Fibroblast of lung (primary cell): ENCODE results near the gene FBLN2. TPM values are rescaled to one million over a fixed set of nuclear protein-coding genes. Genes with fewer than 3 reads are reported as not detected.

Source experiments
- DNase-seq, 2 donors: peaks; one replicate each; pipeline versions ENCODE4 v3.0.0 to v3.0.0-alpha.2; 2010; ENCODE audit warnings: low read depth in 2 of 2
- H2AFZ ChIP-seq: 2 replicates; pipeline ENCODE4 v1.5.1; 2012; ENCODE audit warnings: low read length, control low read depth, inconsistent platforms
- H3K27ac ChIP-seq: 2 replicates; pipeline ENCODE4 v1.5.1; 2011; ENCODE audit warnings: low read length, control low read depth; ENCODE audit not compliant: insufficient read depth
- H3K27me3 ChIP-seq: 2 replicates; pipeline ENCODE4 v1.5.1; 2011; ENCODE audit warnings: mild to moderate bottlenecking, low read length; ENCODE audit not compliant: control insufficient read depth, insufficient read depth
- H3K36me3 ChIP-seq: 2 replicates; pipeline ENCODE4 v1.5.1; 2011; ENCODE audit warnings: low read length; ENCODE audit not compliant: control insufficient read depth, insufficient read depth
- H3K4me1 ChIP-seq: 2 replicates; pipeline ENCODE4 v1.5.1; 2011; ENCODE audit warnings: low read length; ENCODE audit not compliant: control insufficient read depth, insufficient read depth; ENCODE audit errors: extremely low read depth
- H3K4me2 ChIP-seq: 2 replicates; pipeline ENCODE4 v1.5.1; 2011; ENCODE audit warnings: low read length, control low read depth; ENCODE audit not compliant: insufficient read depth; ENCODE audit errors: extremely low read depth
- H3K4me3 ChIP-seq, 4 experiments: fragments of 200-600 bp in 1 of 4; sonication (generic) in 1 of 4; replicated peaks in 1 of 4; 2 replicates each; pipeline ENCODE4 v1.5.1; 2011 to 2016; ENCODE audit warnings: low read length in 4 of 4, low read depth in 3 of 4, mild to moderate bottlenecking in 3 of 4, control low read depth in 2 of 4, inconsistent platforms in 1 of 4, mixed read lengths in 1 of 4; ENCODE audit not compliant: insufficient read depth in 1 of 4; ENCODE audit errors: control extremely low read depth in 1 of 4
- H3K79me2 ChIP-seq: 2 replicates; pipeline ENCODE4 v1.5.1; 2012; ENCODE audit warnings: mild to moderate bottlenecking, low read length, inconsistent platforms; ENCODE audit not compliant: control insufficient read depth, insufficient read depth
- H3K9ac ChIP-seq: 2 replicates; pipeline ENCODE4 v1.5.1; 2011; ENCODE audit warnings: mild to moderate bottlenecking, low read length, control low read depth; ENCODE audit not compliant: insufficient read depth
- H3K9me3 ChIP-seq: 2 replicates; pipeline ENCODE4 v1.5.1; 2012; ENCODE audit warnings: low read depth, low read length; ENCODE audit not compliant: control insufficient read depth, insufficient read depth
- H4K20me1 ChIP-seq: 2 replicates; pipeline ENCODE4 v1.5.1; 2011; ENCODE audit warnings: low read length; ENCODE audit not compliant: control insufficient read depth, insufficient read depth; ENCODE audit errors: extremely low read depth
- EZH2 ChIP-seq: IDR thresholded peaks from 2 replicates; pipeline ENCODE4 v1.5.1; 2012; ENCODE audit warnings: low read length, control low read depth, mild to moderate bottlenecking; ENCODE audit errors: missing control alignments
- polyA plus RNA-seq, 2 donors: library from polyadenylated mRNA; depleted of rRNA in 1 of 2; stranded (reverse) in 1 of 2; unstranded in 1 of 2; fragments of >200 nt; gene quantifications; 2 replicates each; pipeline ENCODE4 v1.2.1, GENCODE V29; 2011 to 2012; ENCODE audit warnings: missing spikeins in 1 of 2
- total RNA-seq: library from RNA; depleted of rRNA; stranded (reverse); fragments of >200 nt; gene quantifications from 2 replicates; pipeline ENCODE4 v1.2.1, GENCODE V29; 2014
- TF ChIP-seq, protein P1 (sequence below), 2 donors: IDR thresholded peaks in 1 of 2; conservative IDR thresholded peaks in 1 of 2; 1 replicate in 1 of 2; 2 replicates in 1 of 2; pipeline ENCODE4 v1.5.1; 2011 to 2012; ENCODE audit warnings: low read length in 2 of 2, control low read depth in 1 of 2, inconsistent platforms in 1 of 2, low read depth in 1 of 2, mild to moderate bottlenecking in 1 of 2

FBLN2 gene
- total and polyA plus RNA-seq, 2 donors (not counting 1 experiment from before 2014, with no cell fraction given): 25.4 to 138 TPM

GRCh38 chr3:13623101-13623654 is 74.3 kb downstream of the FBLN2 start:
- Histone ChIP-seq H3K36me3 (no peaks in the 10 kb centered on the region), H3K4me1 (no peaks in the 10 kb centered on the region), H3K9ac (no peak overlapping the region), H3K27ac (no peak overlapping the region), H3K79me2 (no peaks in the 10 kb centered on the region), H3K4me2 (no peak overlapping the region), H3K4me3 (no peak overlapping the region), H3K27me3 (no peaks in the 10 kb centered on the region), H2AFZ (no peak overlapping the region), H3K9me3 (no peaks in the 10 kb centered on the region), H4K20me1 (no peaks in the 10 kb centered on the region)
- peak in 1 of 2 donors; percentile 54 for DNase-seq
- TF ChIP-seq EZH2: no peak
- TF ChIP-seq, protein P1, sequence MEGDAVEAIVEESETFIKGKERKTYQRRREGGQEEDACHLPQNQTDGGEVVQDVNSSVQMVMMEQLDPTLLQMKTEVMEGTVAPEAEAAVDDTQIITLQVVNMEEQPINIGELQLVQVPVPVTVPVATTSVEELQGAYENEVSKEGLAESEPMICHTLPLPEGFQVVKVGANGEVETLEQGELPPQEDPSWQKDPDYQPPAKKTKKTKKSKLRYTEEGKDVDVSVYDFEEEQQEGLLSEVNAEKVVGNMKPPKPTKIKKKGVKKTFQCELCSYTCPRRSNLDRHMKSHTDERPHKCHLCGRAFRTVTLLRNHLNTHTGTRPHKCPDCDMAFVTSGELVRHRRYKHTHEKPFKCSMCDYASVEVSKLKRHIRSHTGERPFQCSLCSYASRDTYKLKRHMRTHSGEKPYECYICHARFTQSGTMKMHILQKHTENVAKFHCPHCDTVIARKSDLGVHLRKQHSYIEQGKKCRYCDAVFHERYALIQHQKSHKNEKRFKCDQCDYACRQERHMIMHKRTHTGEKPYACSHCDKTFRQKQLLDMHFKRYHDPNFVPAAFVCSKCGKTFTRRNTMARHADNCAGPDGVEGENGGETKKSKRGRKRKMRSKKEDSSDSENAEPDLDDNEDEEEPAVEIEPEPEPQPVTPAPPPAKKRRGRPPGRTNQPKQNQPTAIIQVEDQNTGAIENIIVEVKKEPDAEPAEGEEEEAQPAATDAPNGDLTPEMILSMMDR (conservative IDR thresholded peaks at IDR 0.05 in 1 of 2, IDR thresholded peaks at IDR 0.05 in 1 of 2; ENCODE audit: low read depth in 1 of 2, low read length in 2 of 2): no peak

GRCh38 chr3:13624021-13624420 is 75.1 kb downstream of the FBLN2 start:
- H4K20me1 ChIP-seq: no peaks in the 10 kb centered on the region
- no peak overlapping the region for H3K27ac ChIP-seq
- no peaks in the 10 kb centered on the region for H3K9me3 ChIP-seq
- H3K27me3 ChIP-seq: no peaks in the 10 kb centered on the region
- H3K4me2 ChIP-seq: no peak overlapping the region
- TF ChIP-seq, protein P1 (conservative IDR thresholded peaks at IDR 0.05 in 1 of 2, IDR thresholded peaks at IDR 0.05 in 1 of 2; ENCODE audit: low read depth in 1 of 2, low read length in 2 of 2): no peak
- TF ChIP-seq EZH2: no peak
- no peaks in the 10 kb centered on the region for H3K4me1 ChIP-seq
- no peaks in the 10 kb centered on the region for H3K79me2 ChIP-seq
- no peak overlapping the region for H3K4me3 ChIP-seq
- DNase-seq: no peak
- no peak overlapping the region for H2AFZ ChIP-seq
- no peak overlapping the region for H3K9ac ChIP-seq
- no peaks in the 10 kb centered on the region for H3K36me3 ChIP-seq

DNA sequence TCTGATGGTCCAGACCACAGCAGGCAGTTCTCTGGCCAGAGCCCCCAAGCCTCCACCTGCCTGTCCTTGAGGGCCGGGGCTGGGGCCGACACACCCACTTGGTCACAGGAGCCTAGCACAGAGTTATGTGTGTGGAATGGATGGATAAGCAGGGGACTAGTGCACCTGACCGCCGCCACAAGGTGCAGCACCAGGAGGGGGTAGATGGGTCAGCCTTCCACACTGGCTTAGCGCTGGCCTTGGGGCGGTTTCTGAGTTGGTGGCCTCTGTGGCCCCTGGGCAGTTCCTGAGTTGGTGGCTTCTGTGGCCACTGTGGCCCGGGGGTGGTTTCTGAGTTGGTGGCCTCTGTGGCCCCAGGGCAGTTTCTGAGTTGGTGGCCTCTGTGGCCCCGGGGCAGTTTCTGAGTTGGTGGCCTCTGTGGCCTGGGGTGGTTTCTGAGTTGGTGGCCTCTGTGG is 75.8 kb downstream of the FBLN2 start:
- Histone ChIP-seq H3K9ac (no peak overlapping the region), H3K36me3 (no peaks in the 10 kb centered on the region), H3K9me3 (no peaks in the 10 kb centered on the region), H2AFZ (no peak overlapping the region), H3K4me2 (no peak overlapping the region), H4K20me1 (no peaks in the 10 kb centered on the region), H3K27ac (no peak overlapping the region), H3K4me3 (no peak overlapping the region), H3K27me3 (no peaks in the 10 kb centered on the region), H3K4me1 (no peaks in the 10 kb centered on the region), H3K79me2 (no peaks in the 10 kb centered on the region)
- TF ChIP-seq, protein P1 (conservative IDR thresholded peaks at IDR 0.05 in 1 of 2, IDR thresholded peaks at IDR 0.05 in 1 of 2; ENCODE audit: low read depth in 1 of 2, low read length in 2 of 2): no peak
- TF ChIP-seq EZH2: no peak
- no peak for DNase-seq
